K562 (cell line): ENCODE data around the gene OPCML. TPM values are rescaled to one million over a fixed set of nuclear protein-coding genes. Genes with fewer than 3 reads are reported as not detected.

Experiments used
- ATAC-seq: fragments of 200-7000 bp; cut with Tn5 transposase; 3 replicates; pipeline ENCODE4 v1.9.1; 2020; ENCODE audit warnings: moderate library complexity
- BruUV-seq: library from RNA; stranded (reverse); fragments of 400-500 nt; replicated peaks from 2 replicates; lab custom pipeline; 2021; lab: Mats Ljungman, UMichigan
- CTCF ChIA-PET: fragments of 300-600 bp; formaldehyde crosslinking; extraction: SDS; loops from one replicate; lab custom pipeline; 2021; ENCODE audit warnings: low intra/inter-chr PET ratio; lab: Yijun Ruan, JAX
- POLR2A ChIA-PET: fragments of 300-600, 350-650 bp; sonication (Branson Sonifier 250); formaldehyde crosslinking; extraction: SDS; loops from one replicate; lab custom pipeline; 2021; ENCODE audit warnings: antibody characterized with exemption, inconsistent platforms; lab: Yijun Ruan, JAX
- DNase-seq, 4 experiments: peaks; one replicate each; pipeline versions ENCODE4 v3.0.0 to v3.0.0-alpha.2; 2011 to 2018; ENCODE audit warnings: low spot score in 3 of 4, mixed read lengths in 3 of 4; ENCODE audit errors: extremely low read depth in 1 of 4
- FAIRE-seq: peaks from 2 replicates; lab custom pipeline; 2011; peaks lifted over from hg19 to GRCh38; lab: Jason Lieb, UNC
- H2AFZ ChIP-seq: 2 replicates; pipeline ENCODE4 v1.6.0; 2011; ENCODE audit warnings: low read depth, low read length, control low read depth, inconsistent platforms
- H3K27ac ChIP-seq: fragments of 200-600 bp; 3 replicates; pipeline ENCODE4 v1.8.0; 2011; ENCODE audit warnings: low read depth, mild to moderate bottlenecking, control low read depth, inconsistent platforms, low read length, moderate library complexity, mixed read lengths; ENCODE audit errors: extremely low read depth
- H3K27me3 ChIP-seq, 2 experiments: fragments of 300-600 bp in 1 of 2; 2 replicates in 1 of 2; 3 replicates in 1 of 2; pipeline versions ENCODE4 v1.6.0 to v1.8.0; 2011; ENCODE audit warnings: inconsistent platforms in 2 of 2, low read length in 2 of 2, mild to moderate bottlenecking in 1 of 2, mixed read lengths in 1 of 2, moderate library complexity in 1 of 2; ENCODE audit not compliant: control insufficient read depth in 2 of 2, insufficient read depth in 2 of 2
- H3K36me3 ChIP-seq: fragments of 300-600 bp; 3 replicates; pipeline ENCODE4 v1.8.0; 2011; ENCODE audit warnings: mild to moderate bottlenecking, low read length, inconsistent platforms; ENCODE audit not compliant: control insufficient read depth, insufficient read depth
- H3K4me1 ChIP-seq, 2 experiments: fragments of 200-600 bp in 1 of 2; replicated peaks in 1 of 2; 2 replicates in 1 of 2; 3 replicates in 1 of 2; pipeline versions ENCODE4 v1.5.1 to v1.8.0; 2011; ENCODE audit warnings: inconsistent platforms in 2 of 2, low read length in 2 of 2, mild to moderate bottlenecking in 1 of 2, mixed read lengths in 1 of 2, moderate library complexity in 1 of 2; ENCODE audit not compliant: control insufficient read depth in 2 of 2, insufficient read depth in 2 of 2
- H3K4me2 ChIP-seq: 2 replicates; pipeline ENCODE4 v1.6.1; 2011; ENCODE audit warnings: low read length, control low read depth, inconsistent platforms, mixed read lengths; ENCODE audit not compliant: insufficient read depth
- H3K4me3 ChIP-seq: fragments of 200-600 bp; sonication (generic), shearing (Covaris generic); 2 replicates; pipeline ENCODE4 v1.5.1; 2016; ENCODE audit warnings: control low read depth, inconsistent platforms
- H3K79me2 ChIP-seq: fragments of 200-600 bp; 3 replicates; pipeline ENCODE4 v1.8.0; 2011; ENCODE audit warnings: low read length, inconsistent platforms; ENCODE audit not compliant: control insufficient read depth, insufficient read depth
- H3K9ac ChIP-seq, 2 experiments: 2 replicates each; pipeline versions ENCODE4 v1.6.0 to v1.6.1; 2011; ENCODE audit warnings: low read depth in 2 of 2, low read length in 2 of 2, control low read depth in 1 of 2, inconsistent platforms in 1 of 2, mild to moderate bottlenecking in 1 of 2, mixed read lengths in 1 of 2; ENCODE audit not compliant: insufficient read depth in 1 of 2
- H3K9me1 ChIP-seq: one replicate; pipeline ENCODE4 v1.6.0; 2011; ENCODE audit warnings: inconsistent platforms, mild to moderate bottlenecking, low read length, moderate library complexity; ENCODE audit not compliant: control insufficient read depth, insufficient read depth
- H3K9me3 ChIP-seq: replicated peaks from 2 replicates; pipeline ENCODE4 v1.5.1; 2011; ENCODE audit warnings: low read depth, low read length, inconsistent platforms; ENCODE audit not compliant: control insufficient read depth, insufficient read depth
- H4K20me1 ChIP-seq: replicated peaks from 2 replicates; pipeline ENCODE4 v1.6.1; 2011; ENCODE audit warnings: low read length, inconsistent platforms, mixed read lengths; ENCODE audit not compliant: control insufficient read depth, insufficient read depth
- ETV6 ChIP-seq, 3 experiments: fragments of 150-350 bp in 1 of 3; sonication (generic) in 1 of 3; formaldehyde crosslinking in 1 of 3; IDR thresholded peaks; 2 replicates each; pipeline versions ENCODE4 v1.6.1 to v1.8.0; 2014 to 2022; ENCODE audit warnings: borderline replicate concordance in 2 of 3, low read depth in 2 of 3, antibody characterized with exemption in 1 of 3, low read length in 1 of 3, mild to moderate bottlenecking in 1 of 3, missing genetic modification reagents in 1 of 3
- NCOR1 ChIP-seq: fragments of 450-650 bp; IDR thresholded peaks from 2 replicates; pipeline ENCODE4 v1.6.1; 2016; ENCODE audit warnings: mild to moderate bottlenecking, moderate library complexity
- NFE2 ChIP-seq: IDR thresholded peaks from 2 replicates; pipeline ENCODE4 v1.6.1; 2014; ENCODE audit warnings: antibody characterized with exemption, low read depth
- RBM25 ChIP-seq: fragments of 200-400 bp; formaldehyde crosslinking; IDR thresholded peaks from 2 replicates; pipeline ENCODE4 v1.6.1; 2018; ENCODE audit warnings: low read length, low read depth, moderate library complexity; ENCODE audit not compliant: severe bottlenecking
- U2AF1 ChIP-seq: fragments of 200-400 bp; formaldehyde crosslinking; optimal IDR thresholded peaks from 2 replicates; pipeline ENCODE3; 2017; ENCODE audit warnings: mild to moderate bottlenecking, low read depth, low read length, moderate library complexity
- WGBS: fragments of 100-300 bp; shearing (Covaris generic); methylation state at CpG from one replicate; pipeline ENCODE4 v1.1.6; 2016; ENCODE audit warnings: low coverage, mixed read lengths; ENCODE audit not compliant: insufficient coverage; ENCODE audit errors: missing lambda C conversion rate; 5-methylcytosine and 5-hydroxymethylcytosine counted together
- in situ Hi-C: fragments of 300-500 bp; cut with MboI; formaldehyde crosslinking; loops from 4 replicates; pipeline ENCODE4 v1.15.0; 2018; ENCODE audit warnings: inconsistent platforms, mixed read lengths
- intact Hi-C: fragments of 100-400 bp; cut with micrococcal nuclease; formaldehyde crosslinking; loops from 2 replicates; pipeline ENCODE4 v1.14.2; 2022
- polyA plus RNA-seq, 8 experiments: library from polyadenylated mRNA; depleted of rRNA in 4 of 8; stranded (reverse) in 5 of 8; unstranded in 3 of 8; fragments of >200 nt; fragmentation: Nextera tagmentation in 2 of 8; fragmentation: Illumina TruSeq in 1 of 8; extraction: Ambion mirVana in 2 of 8; extraction: Trizol in 1 of 8; gene quantifications; 2 replicates each; pipeline versions ENCODE4 v1.2.1 to v1.2.3, GENCODE V29; 2011 to 2014; ENCODE audit warnings: inconsistent platforms in 1 of 8, missing spikeins in 1 of 8
- total RNA-seq, 7 experiments: library from RNA; depleted of rRNA in 6 of 7; stranded (reverse); fragments of >200 nt in 6 of 7; fragmentation: Illumina TruSeq in 2 of 7; extraction: Trizol in 2 of 7; gene quantifications; 2 replicates each; pipeline versions ENCODE4 v1.2.1 to v1.2.3, GENCODE V29; 2011 to 2021; ENCODE audit warnings: low replicate concordance in 1 of 7
- TF ChIP-seq, protein P1 (sequence below): fragments of 450-650 bp; formaldehyde crosslinking; IDR thresholded peaks from 2 replicates; pipeline ENCODE4 v1.4.0; 2020; ENCODE audit warnings: mild to moderate bottlenecking, mixed read lengths
- TF ChIP-seq, protein P2 (sequence below): IDR thresholded peaks from 3 replicates; pipeline ENCODE4 v1.6.1; 2011; ENCODE audit warnings: borderline replicate concordance, mild to moderate bottlenecking, moderate library complexity; ENCODE audit not compliant: insufficient read length; ENCODE audit errors: extremely low read depth
- TF ChIP-seq, protein P3 (sequence below): fragments of 250-450 bp; sonication (Bioruptor Pico); IDR thresholded peaks from 2 replicates; pipeline ENCODE4 v1.5.0; 2020; ENCODE audit warnings: mild to moderate bottlenecking
- TF ChIP-seq, protein P4 (sequence below), 2 experiments: fragments of 450-650 bp; IDR thresholded peaks; 2 replicates each; pipeline ENCODE4 v1.6.1; 2018; ENCODE audit warnings: mild to moderate bottlenecking in 2 of 2, low read depth in 1 of 2; ENCODE audit not compliant: partially characterized antibody in 2 of 2

The OPCML gene
- total and polyA plus RNA-seq, 9 of the 15 experiments (the other 6 are each of a cell fraction or from before 2014, with no cell fraction given): not detected

DNA sequence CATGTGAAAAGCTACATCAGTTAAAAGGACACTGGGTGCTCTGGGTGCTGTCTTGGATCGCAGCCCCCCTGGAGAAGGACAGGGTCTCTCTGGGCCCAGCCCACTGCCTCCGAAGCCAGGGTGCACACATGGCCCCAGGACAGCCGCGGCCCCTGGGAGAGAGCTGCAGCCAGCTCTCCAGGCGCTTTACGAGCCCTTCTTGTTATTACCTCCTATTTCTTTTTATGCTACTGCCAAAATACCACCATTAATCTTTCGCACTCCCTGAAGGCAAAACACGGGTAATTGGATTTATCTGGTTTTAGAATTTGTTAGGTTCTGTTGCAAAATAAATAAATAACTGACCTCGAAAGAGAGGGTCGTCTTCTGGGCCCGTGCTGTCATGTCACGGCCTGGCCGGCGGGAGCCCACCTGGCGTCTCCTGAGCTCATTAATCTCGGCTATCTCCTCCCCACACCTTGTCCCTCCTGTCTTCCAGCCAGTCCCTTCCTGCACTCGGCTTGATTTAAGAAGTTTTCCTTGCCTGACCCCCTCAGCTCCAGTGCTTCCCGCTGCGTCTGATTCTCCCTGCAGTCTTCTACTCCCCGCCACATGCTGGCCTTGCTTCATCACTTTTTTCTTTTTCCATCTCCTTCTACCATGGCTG, 611.7 kb downstream of the OPCML start:
- ChIA-PET CTCF (no interaction called here), POLR2A (no interaction called here)
- no peaks in the 10 kb centered on the region for H3K4me1 ChIP-seq
- no peaks in the 10 kb centered on the region for H3K9me1 ChIP-seq
- H3K79me2 ChIP-seq: no peaks in the 10 kb centered on the region
- no peak overlapping the region for H3K9ac ChIP-seq
- FAIRE-seq (no peak), ATAC-seq (no peak), DNase-seq (no peak)
- WGBS: 1% methylated on average over 20 of the region's 20 CpGs
- H3K4me2 ChIP-seq: no peak overlapping the region
- no peaks in the 10 kb centered on the region for H3K36me3 ChIP-seq
- no peaks in the 10 kb centered on the region for H3K9me3 ChIP-seq
- no peaks in the 10 kb centered on the region for H4K20me1 ChIP-seq
- no peak for TF ChIP-seq RBM25
- TF ChIP-seq NFE2: no peak
- TF ChIP-seq, protein P1, sequence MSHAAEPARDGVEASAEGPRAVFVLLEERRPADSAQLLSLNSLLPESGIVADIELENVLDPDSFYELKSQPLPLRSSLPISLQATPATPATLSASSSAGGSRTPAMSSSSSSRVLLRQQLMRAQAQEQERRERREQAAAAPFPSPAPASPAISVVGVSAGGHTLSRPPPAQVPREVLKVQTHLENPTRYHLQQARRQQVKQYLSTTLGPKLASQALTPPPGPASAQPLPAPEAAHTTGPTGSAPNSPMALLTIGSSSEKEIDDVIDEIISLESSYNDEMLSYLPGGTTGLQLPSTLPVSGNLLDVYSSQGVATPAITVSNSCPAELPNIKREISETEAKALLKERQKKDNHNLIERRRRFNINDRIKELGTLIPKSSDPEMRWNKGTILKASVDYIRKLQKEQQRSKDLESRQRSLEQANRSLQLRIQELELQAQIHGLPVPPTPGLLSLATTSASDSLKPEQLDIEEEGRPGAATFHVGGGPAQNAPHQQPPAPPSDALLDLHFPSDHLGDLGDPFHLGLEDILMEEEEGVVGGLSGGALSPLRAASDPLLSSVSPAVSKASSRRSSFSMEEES (CRISPR knock-in tag): no peak
- TF ChIP-seq, protein P2, sequence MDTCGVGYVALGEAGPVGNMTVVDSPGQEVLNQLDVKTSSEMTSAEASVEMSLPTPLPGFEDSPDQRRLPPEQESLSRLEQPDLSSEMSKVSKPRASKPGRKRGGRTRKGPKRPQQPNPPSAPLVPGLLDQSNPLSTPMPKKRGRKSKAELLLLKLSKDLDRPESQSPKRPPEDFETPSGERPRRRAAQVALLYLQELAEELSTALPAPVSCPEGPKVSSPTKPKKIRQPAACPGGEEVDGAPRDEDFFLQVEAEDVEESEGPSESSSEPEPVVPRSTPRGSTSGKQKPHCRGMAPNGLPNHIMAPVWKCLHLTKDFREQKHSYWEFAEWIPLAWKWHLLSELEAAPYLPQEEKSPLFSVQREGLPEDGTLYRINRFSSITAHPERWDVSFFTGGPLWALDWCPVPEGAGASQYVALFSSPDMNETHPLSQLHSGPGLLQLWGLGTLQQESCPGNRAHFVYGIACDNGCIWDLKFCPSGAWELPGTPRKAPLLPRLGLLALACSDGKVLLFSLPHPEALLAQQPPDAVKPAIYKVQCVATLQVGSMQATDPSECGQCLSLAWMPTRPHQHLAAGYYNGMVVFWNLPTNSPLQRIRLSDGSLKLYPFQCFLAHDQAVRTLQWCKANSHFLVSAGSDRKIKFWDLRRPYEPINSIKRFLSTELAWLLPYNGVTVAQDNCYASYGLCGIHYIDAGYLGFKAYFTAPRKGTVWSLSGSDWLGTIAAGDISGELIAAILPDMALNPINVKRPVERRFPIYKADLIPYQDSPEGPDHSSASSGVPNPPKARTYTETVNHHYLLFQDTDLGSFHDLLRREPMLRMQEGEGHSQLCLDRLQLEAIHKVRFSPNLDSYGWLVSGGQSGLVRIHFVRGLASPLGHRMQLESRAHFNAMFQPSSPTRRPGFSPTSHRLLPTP: no peak
- TF ChIP-seq, protein P3, sequence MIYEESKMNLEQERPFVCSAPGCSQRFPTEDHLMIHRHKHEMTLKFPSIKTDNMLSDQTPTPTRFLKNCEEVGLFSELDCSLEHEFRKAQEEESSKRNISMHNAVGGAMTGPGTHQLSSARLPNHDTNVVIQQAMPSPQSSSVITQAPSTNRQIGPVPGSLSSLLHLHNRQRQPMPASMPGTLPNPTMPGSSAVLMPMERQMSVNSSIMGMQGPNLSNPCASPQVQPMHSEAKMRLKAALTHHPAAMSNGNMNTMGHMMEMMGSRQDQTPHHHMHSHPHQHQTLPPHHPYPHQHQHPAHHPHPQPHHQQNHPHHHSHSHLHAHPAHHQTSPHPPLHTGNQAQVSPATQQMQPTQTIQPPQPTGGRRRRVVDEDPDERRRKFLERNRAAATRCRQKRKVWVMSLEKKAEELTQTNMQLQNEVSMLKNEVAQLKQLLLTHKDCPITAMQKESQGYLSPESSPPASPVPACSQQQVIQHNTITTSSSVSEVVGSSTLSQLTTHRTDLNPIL (CRISPR knock-in tag): no peak
- TF ChIP-seq ETV6 (IDR thresholded peaks at IDR 0.05; ENCODE audit: borderline replicate concordance in 1 of 2, low read depth in 2 of 2, low read length in 1 of 2): no peak
- no peak for TF ChIP-seq ETV6 (CRISPR knock-in tag; IDR thresholded peaks at IDR 0.05; ENCODE audit: borderline replicate concordance)
- TF ChIP-seq, protein P4, sequence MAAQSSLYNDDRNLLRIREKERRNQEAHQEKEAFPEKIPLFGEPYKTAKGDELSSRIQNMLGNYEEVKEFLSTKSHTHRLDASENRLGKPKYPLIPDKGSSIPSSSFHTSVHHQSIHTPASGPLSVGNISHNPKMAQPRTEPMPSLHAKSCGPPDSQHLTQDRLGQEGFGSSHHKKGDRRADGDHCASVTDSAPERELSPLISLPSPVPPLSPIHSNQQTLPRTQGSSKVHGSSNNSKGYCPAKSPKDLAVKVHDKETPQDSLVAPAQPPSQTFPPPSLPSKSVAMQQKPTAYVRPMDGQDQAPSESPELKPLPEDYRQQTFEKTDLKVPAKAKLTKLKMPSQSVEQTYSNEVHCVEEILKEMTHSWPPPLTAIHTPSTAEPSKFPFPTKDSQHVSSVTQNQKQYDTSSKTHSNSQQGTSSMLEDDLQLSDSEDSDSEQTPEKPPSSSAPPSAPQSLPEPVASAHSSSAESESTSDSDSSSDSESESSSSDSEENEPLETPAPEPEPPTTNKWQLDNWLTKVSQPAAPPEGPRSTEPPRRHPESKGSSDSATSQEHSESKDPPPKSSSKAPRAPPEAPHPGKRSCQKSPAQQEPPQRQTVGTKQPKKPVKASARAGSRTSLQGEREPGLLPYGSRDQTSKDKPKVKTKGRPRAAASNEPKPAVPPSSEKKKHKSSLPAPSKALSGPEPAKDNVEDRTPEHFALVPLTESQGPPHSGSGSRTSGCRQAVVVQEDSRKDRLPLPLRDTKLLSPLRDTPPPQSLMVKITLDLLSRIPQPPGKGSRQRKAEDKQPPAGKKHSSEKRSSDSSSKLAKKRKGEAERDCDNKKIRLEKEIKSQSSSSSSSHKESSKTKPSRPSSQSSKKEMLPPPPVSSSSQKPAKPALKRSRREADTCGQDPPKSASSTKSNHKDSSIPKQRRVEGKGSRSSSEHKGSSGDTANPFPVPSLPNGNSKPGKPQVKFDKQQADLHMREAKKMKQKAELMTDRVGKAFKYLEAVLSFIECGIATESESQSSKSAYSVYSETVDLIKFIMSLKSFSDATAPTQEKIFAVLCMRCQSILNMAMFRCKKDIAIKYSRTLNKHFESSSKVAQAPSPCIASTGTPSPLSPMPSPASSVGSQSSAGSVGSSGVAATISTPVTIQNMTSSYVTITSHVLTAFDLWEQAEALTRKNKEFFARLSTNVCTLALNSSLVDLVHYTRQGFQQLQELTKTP (IDR thresholded peaks at IDR 0.05; ENCODE audit: low read depth in 1 of 2, partially characterized antibody in 2 of 2): no peak
- no peak for TF ChIP-seq U2AF1
- no peak for TF ChIP-seq NCOR1
- no peak overlapping the region for H3K4me3 ChIP-seq
- BruUV-seq: no TSS peak
- in situ Hi-C loops (no loop called here), intact Hi-C loops (no loop called here)
- no peak overlapping the region for H3K27ac ChIP-seq
- H3K27me3 ChIP-seq: no peaks in the 10 kb centered on the region
- H2AFZ ChIP-seq: no peak overlapping the region
